Subcutaneous adipose tissue (tissue), 4 donors: ENCODE data around the gene C1GALT1. TPM values are rescaled to one million over a fixed set of nuclear protein-coding genes. Genes with fewer than 3 reads are reported as not detected.

ENCODE experiments used
- CTCF ChIP-seq: fragments of 450-650 bp; IDR thresholded peaks from one replicate; pipeline ENCODE4 v1.5.1; 2016; ENCODE audit warnings: low read depth, mild to moderate bottlenecking, control low read depth, antibody characterized with exemption, moderate library complexity
- total RNA-seq, 4 donors: library from RNA; depleted of rRNA; stranded (reverse); fragments of >200 nt; gene quantifications; one replicate each; pipeline ENCODE4 v1.1.0, GENCODE V29; 2016

C1GALT1 gene
- total RNA-seq, 4 donors from 2014 or later = 21.3 to 37.7 (median 33.4) TPM

GRCh38 chr7:7159063-7159658 is 23.2 kb upstream of the C1GALT1 start:
- no peak for TF ChIP-seq CTCF

DNA sequence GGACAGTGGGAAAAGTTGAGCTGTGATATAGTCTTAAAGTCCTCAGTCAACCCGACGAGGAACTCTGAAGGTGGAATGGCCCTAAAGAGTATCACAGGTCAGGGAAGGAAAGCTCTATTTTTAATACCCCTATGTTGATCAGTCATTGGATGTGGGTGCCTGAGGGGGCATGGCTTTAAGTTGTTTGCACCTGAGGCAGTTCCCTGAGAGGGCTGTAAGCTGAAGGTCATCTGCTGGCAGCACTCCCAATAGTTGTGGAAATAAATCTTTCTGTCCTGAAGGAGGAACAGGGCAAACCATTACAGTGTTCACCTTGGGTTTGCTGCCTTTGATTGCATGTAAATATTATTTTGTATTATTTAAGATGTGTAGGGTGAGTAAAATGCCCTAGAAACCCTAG is 17.8 kb upstream of the C1GALT1 start:
- no peak for TF ChIP-seq CTCF

DNA sequence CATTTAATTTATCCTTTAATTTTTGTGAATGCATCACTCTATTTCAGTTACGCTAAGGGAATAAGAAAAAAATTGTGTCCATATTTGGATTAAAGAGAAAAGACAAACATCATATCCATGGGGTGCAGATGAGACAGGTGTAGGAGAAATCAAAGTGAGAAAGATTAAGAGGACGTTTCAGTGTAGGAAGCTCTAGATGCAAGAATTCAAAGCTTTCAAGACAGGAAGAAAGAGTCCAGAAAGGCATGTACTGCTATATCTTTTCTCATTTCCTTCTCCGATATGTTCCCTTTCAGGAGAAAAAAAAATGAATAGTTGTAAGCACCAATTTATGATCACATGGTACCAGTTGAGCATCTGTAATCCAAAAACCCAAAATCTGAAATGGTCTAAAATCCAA is 17.0 kb upstream of the C1GALT1 start:
- TF ChIP-seq CTCF = no peak

DNA sequence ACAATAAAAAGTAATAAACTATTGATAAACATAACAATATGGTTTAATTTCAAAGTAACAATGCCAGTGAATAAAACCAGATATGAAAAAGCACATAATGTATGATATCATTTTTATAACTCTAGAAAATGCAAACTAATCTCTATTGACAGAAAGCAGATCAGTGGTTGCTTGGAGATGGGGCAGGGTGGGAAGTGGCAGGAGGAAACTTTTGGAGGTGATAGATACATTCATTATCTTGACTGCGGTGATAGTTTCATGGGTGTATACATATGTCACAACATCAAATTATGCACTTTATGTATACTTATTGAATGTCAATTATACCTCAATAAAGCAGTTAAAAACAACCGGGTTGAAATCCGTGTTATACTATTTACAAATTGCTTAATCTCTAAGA is 16.0 kb upstream of the C1GALT1 start:
- no peak for TF ChIP-seq CTCF

GRCh38 chr7:7169296-7169695 is 13.0 kb upstream of the C1GALT1 start:
- no peak for TF ChIP-seq CTCF

- TF ChIP-seq CTCF = no peak
Measured at GRCh38 chr7:7173956-7174632, 8.2 kb upstream of the C1GALT1 start.

DNA sequence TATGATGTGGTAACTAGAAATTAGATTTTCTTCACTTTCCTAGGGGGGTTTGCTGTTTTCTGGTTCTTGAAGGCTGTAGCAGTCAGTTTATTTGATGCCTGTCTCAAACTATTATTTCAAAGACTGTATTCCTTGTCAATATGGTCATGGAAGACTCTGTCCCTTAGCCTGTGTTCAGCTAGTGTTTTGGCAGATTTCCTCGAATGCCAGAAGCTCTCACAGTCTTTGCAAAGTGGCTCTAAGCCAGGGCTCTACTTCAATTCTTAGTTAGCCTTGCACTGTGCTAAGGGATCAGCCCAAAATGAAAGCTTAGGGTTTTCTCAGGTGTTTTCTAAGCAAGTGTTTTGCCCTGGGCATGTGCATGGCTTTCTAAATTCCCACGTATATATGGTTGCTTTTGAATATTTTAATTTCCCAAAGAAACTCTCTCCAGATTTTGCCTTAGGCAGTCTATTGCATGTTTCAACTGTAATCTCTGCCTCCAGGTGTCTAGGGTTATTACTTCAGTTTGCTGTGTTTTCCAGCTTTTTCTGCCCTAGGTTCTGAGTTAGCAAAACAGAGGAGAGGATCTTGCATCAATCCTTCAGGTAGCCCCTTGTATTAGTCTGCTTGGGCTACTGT is 7.2 kb upstream of the C1GALT1 start:
- no peak for TF ChIP-seq CTCF
